Measurements from ENCODE around the gene RPA1.

RPA1 gene

DNA sequence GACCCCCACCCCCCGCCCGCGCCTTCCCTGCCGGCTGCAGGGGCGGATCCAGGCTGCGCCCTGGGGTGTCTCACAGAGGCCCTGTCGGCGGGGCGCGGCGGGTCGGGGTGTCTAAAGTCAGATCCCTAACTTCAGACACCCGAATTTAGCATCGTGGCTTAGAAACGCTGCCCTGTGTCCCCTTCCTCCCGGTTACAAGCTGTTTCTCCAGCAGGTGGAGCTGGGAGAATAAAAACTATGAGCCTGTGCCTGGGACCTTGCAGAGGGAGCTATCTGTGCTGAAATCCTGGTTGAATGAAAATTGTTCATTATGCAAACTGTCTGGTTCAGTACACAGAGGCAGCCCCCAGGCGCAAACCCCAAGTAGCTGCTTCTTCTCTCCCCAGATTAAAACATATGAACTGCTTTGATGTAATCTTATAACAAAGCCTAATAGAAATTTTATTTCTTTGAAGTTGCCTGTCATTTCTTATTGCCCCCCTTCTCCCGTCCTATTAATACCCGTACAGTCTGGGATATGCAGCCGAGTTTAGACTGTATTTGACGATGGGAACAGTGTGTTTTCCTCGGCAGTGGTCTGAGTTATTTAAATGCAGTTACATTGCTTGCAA lies 79.0 kb downstream of the RPA1 start:
- TF ChIP-seq, protein P1, sequence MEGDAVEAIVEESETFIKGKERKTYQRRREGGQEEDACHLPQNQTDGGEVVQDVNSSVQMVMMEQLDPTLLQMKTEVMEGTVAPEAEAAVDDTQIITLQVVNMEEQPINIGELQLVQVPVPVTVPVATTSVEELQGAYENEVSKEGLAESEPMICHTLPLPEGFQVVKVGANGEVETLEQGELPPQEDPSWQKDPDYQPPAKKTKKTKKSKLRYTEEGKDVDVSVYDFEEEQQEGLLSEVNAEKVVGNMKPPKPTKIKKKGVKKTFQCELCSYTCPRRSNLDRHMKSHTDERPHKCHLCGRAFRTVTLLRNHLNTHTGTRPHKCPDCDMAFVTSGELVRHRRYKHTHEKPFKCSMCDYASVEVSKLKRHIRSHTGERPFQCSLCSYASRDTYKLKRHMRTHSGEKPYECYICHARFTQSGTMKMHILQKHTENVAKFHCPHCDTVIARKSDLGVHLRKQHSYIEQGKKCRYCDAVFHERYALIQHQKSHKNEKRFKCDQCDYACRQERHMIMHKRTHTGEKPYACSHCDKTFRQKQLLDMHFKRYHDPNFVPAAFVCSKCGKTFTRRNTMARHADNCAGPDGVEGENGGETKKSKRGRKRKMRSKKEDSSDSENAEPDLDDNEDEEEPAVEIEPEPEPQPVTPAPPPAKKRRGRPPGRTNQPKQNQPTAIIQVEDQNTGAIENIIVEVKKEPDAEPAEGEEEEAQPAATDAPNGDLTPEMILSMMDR (IDR thresholded peaks at IDR 0.05), result peak; percentile 77

DNA sequence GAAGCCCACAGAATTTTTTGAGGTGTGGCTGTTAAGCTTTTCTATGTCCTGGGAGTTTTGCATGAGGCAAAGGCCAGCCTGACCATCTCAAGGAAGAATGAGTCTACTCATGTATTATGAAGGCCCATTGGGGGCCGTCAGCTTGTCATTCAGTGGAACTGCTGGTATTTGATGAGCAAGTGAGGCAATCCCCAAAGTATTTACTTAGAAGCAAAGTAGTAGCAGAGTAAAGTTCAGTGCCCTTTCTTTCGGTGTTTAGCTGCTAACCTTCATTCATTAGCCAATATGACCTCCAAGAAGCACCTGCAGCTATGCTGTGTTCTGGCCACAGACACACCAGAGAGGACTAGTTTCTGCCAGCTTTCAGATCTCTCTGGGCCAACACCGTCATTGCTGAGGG lies 80.2 kb downstream of the RPA1 start:
- TF ChIP-seq, protein P1 (IDR thresholded peaks at IDR 0.05), result no peak

DNA sequence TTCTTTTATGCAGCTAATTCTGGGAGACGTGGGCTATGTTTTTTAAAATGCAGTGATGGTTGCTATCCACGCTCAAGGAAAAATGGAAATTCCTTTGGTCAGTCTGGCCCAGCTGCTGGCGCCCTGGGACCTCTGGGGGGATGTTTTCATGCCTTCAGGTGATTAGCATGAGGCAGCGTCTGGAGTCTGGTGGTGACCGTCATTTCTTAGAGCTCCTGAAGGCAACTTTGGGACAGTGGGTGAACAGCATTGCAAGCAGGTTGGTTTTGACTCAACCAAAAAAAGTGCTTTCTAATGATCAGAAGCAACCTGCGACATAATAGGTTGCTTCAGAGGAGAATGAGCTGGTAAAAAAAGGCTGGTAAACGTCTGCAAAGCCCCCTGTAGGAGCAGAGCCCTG lies 82.3 kb downstream of the RPA1 start:
- TF ChIP-seq, protein P1 (IDR thresholded peaks at IDR 0.05), result no peak

DNA sequence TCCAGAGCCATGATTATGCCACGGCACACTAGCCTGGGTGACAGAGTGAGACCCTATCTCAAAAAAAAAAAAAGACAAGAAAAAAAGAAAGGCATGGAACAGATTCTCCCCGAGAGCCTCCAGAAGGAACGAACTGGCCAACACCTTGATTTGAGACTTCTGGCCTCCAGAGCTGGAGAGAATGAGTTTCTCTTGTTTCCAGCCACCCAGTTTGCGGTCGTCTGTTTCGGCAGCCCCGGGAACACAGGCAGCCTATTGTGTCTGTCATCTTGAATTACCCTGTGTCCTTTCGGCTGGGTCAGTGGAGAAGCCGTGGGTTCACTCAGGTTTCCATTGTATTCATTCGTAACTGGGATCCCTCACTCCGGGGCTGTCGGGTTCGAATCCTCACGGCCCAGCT lies 83.9 kb downstream of the RPA1 start:
- TF ChIP-seq, protein P1 (IDR thresholded peaks at IDR 0.05), result no peak

DNA sequence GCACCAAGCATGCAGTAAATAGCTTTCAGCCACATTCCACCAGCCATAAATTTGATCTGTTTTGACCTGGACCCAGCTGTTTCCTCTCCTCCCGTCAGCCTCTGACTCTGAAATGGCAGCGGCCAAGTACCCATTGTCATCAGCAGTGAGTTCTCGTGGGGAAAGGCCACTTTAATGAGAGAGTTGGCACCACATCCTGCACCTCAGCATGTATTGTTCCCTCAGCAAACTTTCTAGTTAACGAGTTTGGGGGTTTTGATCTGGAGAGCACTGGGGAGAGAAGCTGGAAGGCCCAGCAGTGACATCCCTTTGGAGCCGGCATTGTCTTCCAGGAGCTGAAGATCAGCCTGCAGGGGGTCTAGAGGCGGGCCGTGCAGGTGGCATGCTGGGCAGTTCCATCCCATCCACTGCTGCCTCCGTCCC lies 84.9 kb downstream of the RPA1 start:
- TF ChIP-seq, protein P1 (IDR thresholded peaks at IDR 0.05), result no peak

DNA sequence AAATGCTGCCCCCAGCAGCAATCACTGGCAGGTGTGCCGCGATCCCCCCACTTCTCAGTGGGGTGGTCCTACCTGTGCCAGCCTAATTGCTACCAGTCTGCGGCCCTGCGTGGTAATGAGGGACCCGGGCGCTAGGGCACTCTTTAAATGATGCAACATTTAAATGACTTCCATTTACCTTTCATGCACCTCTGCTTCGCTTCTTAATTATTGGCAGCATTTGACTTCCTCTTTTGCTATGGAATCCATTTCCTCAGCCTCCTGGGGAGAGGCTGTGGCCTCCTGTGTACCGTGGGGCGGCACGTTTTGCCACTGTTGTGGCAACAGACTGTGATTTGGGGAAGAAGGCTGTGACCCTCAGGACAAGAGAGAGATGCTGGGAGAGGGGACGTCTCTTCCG lies 86.1 kb downstream of the RPA1 start:
- TF ChIP-seq, protein P1 (IDR thresholded peaks at IDR 0.05), result no peak

DNA sequence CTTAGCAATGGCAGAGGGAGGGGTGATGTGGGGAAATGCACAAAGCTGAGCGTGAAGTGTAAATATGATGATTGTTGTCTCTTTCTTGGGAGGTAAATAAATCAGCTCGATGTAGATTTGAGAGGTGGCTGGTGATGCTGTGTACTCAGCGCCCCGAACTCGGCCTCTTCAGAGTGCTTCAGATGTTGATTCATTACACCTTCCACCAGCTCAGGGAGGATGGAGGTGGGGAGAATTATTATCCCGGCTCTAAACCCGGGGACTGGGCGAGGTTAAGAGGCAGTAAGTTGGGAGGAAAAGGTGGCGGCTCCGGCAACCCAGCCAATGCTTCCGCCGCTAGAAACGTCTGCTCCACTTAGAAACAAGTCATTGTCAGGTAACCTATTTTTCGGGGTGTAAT lies 86.5 kb downstream of the RPA1 start:
- TF ChIP-seq, protein P1 (IDR thresholded peaks at IDR 0.05), result no peak
